B cell (primary cell): ENCODE results near the gene PIP5KL1.

ENCODE experiments used
- EZH2 ChIP-seq: IDR thresholded peaks from 2 replicates; pipeline ENCODE4 v1.6.1; 2012; ENCODE audit warnings: borderline replicate concordance, low read depth, mild to moderate bottlenecking, moderate library complexity, low read length; ENCODE audit not compliant: insufficient read depth, poor library complexity, severe bottlenecking
- TF ChIP-seq, protein P1 (sequence below): fragments of 200-600 bp; IDR thresholded peaks from one replicate; pipeline ENCODE4 v1.8.0; 2022; ENCODE audit warnings: antibody characterized with exemption, mild to moderate bottlenecking

DNA sequence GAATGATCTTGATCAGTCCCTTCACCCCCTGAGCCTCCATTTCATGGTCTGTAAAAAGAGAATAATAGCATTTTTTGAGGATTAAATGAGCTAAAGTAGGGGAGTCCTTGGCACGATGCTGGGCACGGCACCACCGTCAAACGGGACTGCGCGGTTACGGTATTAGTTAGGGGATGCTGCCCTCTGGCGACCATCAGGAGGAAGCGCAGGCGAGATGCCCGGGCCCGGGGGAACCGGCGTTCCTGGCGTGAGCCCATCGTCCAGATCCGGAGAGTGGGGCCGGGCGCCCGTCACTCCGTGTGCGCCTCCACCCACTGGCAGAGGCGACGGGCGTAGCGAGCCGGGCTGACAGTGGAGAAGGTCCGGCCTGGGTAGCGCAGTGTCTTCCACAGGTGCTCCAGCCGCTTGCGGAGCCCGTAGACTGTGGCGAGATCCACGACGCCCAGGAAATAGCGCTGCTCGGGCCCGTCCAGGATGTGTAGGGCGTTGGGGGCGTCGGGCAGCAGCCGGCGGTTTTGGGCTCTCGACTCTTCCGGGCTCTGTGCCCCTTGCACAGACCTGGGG is 8.9 kb downstream of the PIP5KL1 start:
- TF ChIP-seq, protein P1, sequence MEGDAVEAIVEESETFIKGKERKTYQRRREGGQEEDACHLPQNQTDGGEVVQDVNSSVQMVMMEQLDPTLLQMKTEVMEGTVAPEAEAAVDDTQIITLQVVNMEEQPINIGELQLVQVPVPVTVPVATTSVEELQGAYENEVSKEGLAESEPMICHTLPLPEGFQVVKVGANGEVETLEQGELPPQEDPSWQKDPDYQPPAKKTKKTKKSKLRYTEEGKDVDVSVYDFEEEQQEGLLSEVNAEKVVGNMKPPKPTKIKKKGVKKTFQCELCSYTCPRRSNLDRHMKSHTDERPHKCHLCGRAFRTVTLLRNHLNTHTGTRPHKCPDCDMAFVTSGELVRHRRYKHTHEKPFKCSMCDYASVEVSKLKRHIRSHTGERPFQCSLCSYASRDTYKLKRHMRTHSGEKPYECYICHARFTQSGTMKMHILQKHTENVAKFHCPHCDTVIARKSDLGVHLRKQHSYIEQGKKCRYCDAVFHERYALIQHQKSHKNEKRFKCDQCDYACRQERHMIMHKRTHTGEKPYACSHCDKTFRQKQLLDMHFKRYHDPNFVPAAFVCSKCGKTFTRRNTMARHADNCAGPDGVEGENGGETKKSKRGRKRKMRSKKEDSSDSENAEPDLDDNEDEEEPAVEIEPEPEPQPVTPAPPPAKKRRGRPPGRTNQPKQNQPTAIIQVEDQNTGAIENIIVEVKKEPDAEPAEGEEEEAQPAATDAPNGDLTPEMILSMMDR = peak; percentile 97
- no peak for TF ChIP-seq EZH2
